Karpas-422 (cell line): ENCODE measurements around the gene RRAS. TPM values are rescaled to one million over a fixed set of nuclear protein-coding genes. Genes with fewer than 3 reads are reported as not detected.
A peak's percentile ranks its signal among the peaks of the same experiment; 100 is the strongest.

Experiments used
- DNase-seq: peaks from one replicate; pipeline ENCODE4 v3.0.0-alpha.2; 2015
- H2AFZ ChIP-seq: fragments of 200-600 bp; sonication (generic); 2 replicates; pipeline ENCODE4 v1.6.1; 2014; ENCODE audit warnings: antibody characterized with exemption, low read length, mixed read lengths
- H3K27ac ChIP-seq: fragments of 200-600 bp; sonication (generic); 2 replicates; pipeline ENCODE4 v1.5.1; 2014; ENCODE audit warnings: mild to moderate bottlenecking, low read length, moderate library complexity
- H3K27me3 ChIP-seq: fragments of 200-600 bp; sonication (generic); 2 replicates; pipeline ENCODE4 v1.6.1; 2014; ENCODE audit warnings: low read length, mixed read lengths
- H3K36me3 ChIP-seq: fragments of 200-600 bp; sonication (generic); 2 replicates; pipeline ENCODE4 v1.6.1; 2014; ENCODE audit warnings: low read length, mixed read lengths; ENCODE audit not compliant: insufficient read depth
- H3K4me1 ChIP-seq: fragments of 200-600 bp; sonication (generic); 2 replicates; pipeline ENCODE4 v1.6.1; 2014; ENCODE audit warnings: mild to moderate bottlenecking, low read length, mixed read lengths
- H3K4me2 ChIP-seq: fragments of 200-600 bp; sonication (generic); 2 replicates; pipeline ENCODE4 v1.6.1; 2014; ENCODE audit warnings: low read length, low read depth, mild to moderate bottlenecking; ENCODE audit not compliant: poor library complexity, severe bottlenecking
- H3K4me3 ChIP-seq: fragments of 200-600 bp; sonication (generic); 2 replicates; pipeline ENCODE4 v1.5.1; 2014; ENCODE audit warnings: mild to moderate bottlenecking, antibody characterized with exemption, low read length, mixed read lengths
- H3K79me2 ChIP-seq: fragments of 200-600 bp; sonication (generic); 2 replicates; pipeline ENCODE4 v1.6.1; 2014; ENCODE audit warnings: mild to moderate bottlenecking, low read length, mixed read lengths
- H3K9ac ChIP-seq: fragments of 200-600 bp; sonication (generic); 2 replicates; pipeline ENCODE4 v1.6.0; 2014; ENCODE audit warnings: low read length
- H3K9me2 ChIP-seq: fragments of 200-600 bp; sonication (generic), shearing (Covaris generic); replicated peaks from 2 replicates; pipeline ENCODE4 v1.6.0; 2014; ENCODE audit warnings: mild to moderate bottlenecking, low read length, moderate library complexity; ENCODE audit not compliant: insufficient read depth
- H3K9me3 ChIP-seq: fragments of 300-700, 200-600 bp; sonication (generic); 2 replicates; pipeline ENCODE4 v1.6.1; 2014; ENCODE audit warnings: low read length, mixed read lengths
- H4K20me1 ChIP-seq: fragments of 200-600 bp; sonication (generic); 2 replicates; pipeline ENCODE4 v1.6.1; 2014; ENCODE audit warnings: mild to moderate bottlenecking, antibody characterized with exemption, low read length, low read depth; ENCODE audit not compliant: insufficient read depth
- total RNA-seq: library from RNA; depleted of rRNA; stranded (reverse); fragments of >200 nt; shearing (Covaris generic); gene quantifications from 2 replicates; pipeline ENCODE4 v1.2.3, GENCODE V29; 2014; ENCODE audit warnings: low replicate concordance; rRNA removed

Gene RRAS
- total RNA-seq = 0.22 and 1.8 TPM in 2 replicates

- Histone ChIP-seq H3K4me1 (peaks cover 34% of the 10 kb centered on the region), H3K4me3 (peak within 1 kb of the TSS; percentile 86), H3K79me2 (peaks cover 32% of the 10 kb centered on the region), H3K4me2 (peak within 1 kb of the TSS; percentile 97), H3K9me2 (no peaks in the 10 kb centered on the region), H2AFZ (no peak within 1 kb of the TSS), H3K9ac (peak within 1 kb of the TSS; percentile 88), H4K20me1 (peaks cover 24% of the 10 kb centered on the region), H3K36me3 (no peaks in the 10 kb centered on the region; the same call in 1 of the 2 replicates), H3K27ac (peak within 1 kb of the TSS; percentile 83), H3K9me3 (no peaks in the 10 kb centered on the region), H3K27me3 (no peaks in the 10 kb centered on the region)
- peak; percentile 100 for DNase-seq
Measured at GRCh38 chr19:49640113-49640898, at the start of gene RRAS. RRAS (minus strand) TSS chr19:49640143; CDS start chr19:49640098, 45 bp downstream.

DNA sequence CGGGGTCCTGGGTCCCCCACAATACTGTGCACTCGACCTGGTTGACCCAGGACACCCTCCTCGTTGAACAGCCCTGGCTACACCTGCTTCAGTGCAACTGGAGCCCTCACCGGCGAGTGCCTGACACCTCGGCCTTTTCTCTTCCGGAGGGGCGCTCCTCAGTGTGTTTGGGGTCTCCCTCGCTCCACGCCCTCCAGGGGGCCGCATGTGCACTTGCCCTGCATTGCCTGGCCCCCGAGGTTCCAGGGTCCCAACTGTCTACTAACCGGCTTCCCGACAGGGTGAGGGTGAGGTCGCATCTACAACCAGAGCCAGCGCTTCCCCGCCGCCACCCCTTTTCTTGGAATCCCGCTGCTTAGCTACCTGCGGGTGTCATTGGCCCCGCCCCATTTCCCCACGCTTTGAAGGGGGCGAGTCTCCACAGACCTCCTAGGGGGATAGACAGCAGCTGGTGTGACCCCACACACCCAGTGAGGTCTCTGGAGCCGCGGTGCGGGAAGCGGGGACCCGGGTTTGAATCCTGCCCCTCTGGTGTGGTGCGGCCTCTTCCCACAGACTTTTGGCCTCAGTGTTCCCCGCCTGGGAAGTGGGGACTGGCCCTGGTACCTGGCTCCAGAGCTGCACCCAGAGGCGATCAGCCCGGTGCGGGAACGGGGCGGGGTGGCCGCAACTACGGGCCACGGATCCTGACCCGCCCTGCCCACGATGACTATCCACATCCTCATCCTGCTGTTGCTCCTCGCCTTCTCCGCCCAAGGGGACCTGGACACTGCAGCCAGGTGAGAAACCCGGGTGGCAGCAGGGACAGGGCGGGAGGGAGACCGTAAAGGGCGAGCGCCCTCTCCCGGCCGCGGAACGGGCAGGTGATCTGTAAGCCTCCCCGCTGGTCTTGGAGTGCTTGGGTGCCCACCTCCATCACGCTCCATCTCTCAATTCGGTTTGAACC lies 49.5 kb upstream of the RRAS start, which contains the start of gene ADM5:
ADM5 (plus strand) TSS at position 462 of the 946 bp plus-strand sequence; CDS start at position 706, 244 bp downstream.
- no peak within 1 kb of the TSS for H3K4me2 ChIP-seq
- peaks cover 18% of the 10 kb centered on the region for H3K36me3 ChIP-seq
- H3K4me1 ChIP-seq = no peaks in the 10 kb centered on the region
- H3K9me3 ChIP-seq = no peaks in the 10 kb centered on the region
- H3K9me2 ChIP-seq = no peaks in the 10 kb centered on the region
- no peaks in the 10 kb centered on the region for H3K27me3 ChIP-seq
- no peak within 1 kb of the TSS for H3K4me3 ChIP-seq
- no peaks in the 10 kb centered on the region; the same call in 1 of the 2 replicates for H3K79me2 ChIP-seq
- no peak within 1 kb of the TSS for H3K27ac ChIP-seq
- peaks cover 18% of the 10 kb centered on the region; the same call in 1 of the 2 replicates for H4K20me1 ChIP-seq
- DNase-seq = no peak
- no peak within 1 kb of the TSS for H2AFZ ChIP-seq
- no peak within 1 kb of the TSS for H3K9ac ChIP-seq

DNA sequence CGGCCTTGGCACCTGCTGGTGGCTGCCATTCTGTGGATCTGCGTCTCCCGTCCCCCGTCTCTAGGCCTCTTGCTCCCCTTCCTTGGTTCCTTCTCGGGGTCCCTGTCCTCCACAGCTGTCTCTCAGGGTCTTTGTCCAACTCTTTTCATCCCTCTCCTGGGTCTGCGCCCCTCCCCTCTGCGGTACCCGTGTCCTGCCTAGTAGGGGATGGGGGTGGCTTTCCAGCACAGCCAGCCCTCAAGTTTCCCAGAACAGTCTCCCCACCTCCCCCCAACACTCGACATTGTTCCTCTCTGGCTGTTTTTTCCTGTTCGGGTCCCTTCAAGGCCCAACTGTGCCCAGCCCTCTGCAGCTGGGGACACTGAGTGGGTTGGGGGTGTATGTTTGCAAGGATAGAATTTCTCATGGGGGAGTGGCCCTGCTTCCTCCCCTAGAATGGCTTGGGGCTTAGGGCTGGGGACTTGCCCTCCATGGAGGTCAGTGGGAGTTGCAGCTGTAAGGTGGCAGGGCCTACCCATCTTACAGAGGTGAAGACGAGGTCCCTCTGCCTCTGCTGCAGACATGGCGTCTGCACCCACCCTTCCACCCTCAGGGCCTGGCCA lies 48.7 kb upstream of the RRAS start:
- H4K20me1 ChIP-seq = peaks cover 25% of the 10 kb centered on the region; the same call in 1 of the 2 replicates
- H3K9ac ChIP-seq = no peak overlapping the region
- no peak for DNase-seq
- no peak overlapping the region for H3K4me2 ChIP-seq
- H3K27me3 ChIP-seq = no peaks in the 10 kb centered on the region
- no peaks in the 10 kb centered on the region; the same call in 1 of the 2 replicates for H3K79me2 ChIP-seq
- H3K9me3 ChIP-seq = no peaks in the 10 kb centered on the region
- no peak overlapping the region for H2AFZ ChIP-seq
- H3K36me3 ChIP-seq = peaks cover 24% of the 10 kb centered on the region
- no peak overlapping the region for H3K27ac ChIP-seq
- H3K4me1 ChIP-seq = no peaks in the 10 kb centered on the region
- H3K9me2 ChIP-seq = no peaks in the 10 kb centered on the region
- H3K4me3 ChIP-seq = no peak overlapping the region

DNA sequence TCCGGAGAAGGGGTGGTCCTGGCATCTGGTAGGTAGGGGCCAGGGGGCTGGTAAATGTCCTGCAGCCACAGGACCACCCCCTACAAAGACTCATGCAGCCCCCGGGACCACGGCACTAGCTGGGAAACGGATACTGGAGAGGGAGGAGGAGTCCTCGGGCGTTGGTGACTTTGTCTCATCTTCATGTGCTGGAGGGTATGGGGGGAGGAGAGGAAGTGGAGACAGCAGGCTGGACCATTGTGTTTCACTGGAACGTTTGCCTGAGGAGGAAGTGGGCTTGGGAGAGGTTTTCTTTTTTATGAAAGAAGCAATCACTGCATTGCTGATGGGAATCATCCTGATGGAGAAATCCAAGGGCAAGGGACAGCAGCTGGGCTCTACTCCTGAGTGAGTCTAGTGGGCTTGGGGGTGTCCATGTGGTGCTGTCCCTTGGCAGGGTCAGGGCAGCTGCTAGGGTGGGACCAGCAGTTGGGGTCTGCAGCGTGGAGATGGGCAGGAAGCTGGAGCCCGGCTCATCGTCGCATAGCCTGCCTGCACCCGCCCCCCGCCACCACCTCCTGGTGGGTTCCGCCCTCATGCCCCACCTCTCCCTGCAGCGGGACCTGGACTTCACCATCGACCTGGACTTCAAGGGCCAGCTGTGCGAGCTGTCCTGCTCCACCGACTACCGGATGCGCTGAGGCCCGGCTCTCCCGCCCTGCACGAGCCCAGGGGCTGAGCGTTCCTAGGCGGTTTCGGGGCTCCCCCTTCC lies 47.8 kb upstream of the RRAS start:
- no peak for DNase-seq
- Histone ChIP-seq H3K9ac (no peak overlapping the region), H4K20me1 (peaks cover 29% of the 10 kb centered on the region; the same call in 1 of the 2 replicates), H3K79me2 (no peaks in the 10 kb centered on the region; the same call in 1 of the 2 replicates), H3K4me3 (no peak overlapping the region), H2AFZ (no peak overlapping the region), H3K9me3 (no peaks in the 10 kb centered on the region), H3K36me3 (peaks cover 30% of the 10 kb centered on the region), H3K4me2 (no peak overlapping the region), H3K27me3 (no peaks in the 10 kb centered on the region), H3K4me1 (no peaks in the 10 kb centered on the region), H3K9me2 (no peaks in the 10 kb centered on the region), H3K27ac (no peak overlapping the region)

- H3K4me3 ChIP-seq = no peak overlapping the region
- no peak overlapping the region for H3K4me2 ChIP-seq
- no peak overlapping the region for H3K9ac ChIP-seq
- H3K9me3 ChIP-seq = no peaks in the 10 kb centered on the region
- no peaks in the 10 kb centered on the region for H3K4me1 ChIP-seq
- H3K79me2 ChIP-seq = peaks cover 4% of the 10 kb centered on the region
- peaks cover 35% of the 10 kb centered on the region for H3K36me3 ChIP-seq
- H3K27me3 ChIP-seq = no peaks in the 10 kb centered on the region
- peaks cover 30% of the 10 kb centered on the region for H4K20me1 ChIP-seq
- DNase-seq = no peak
- H3K27ac ChIP-seq = no peak overlapping the region
- H2AFZ ChIP-seq = no peak overlapping the region
- no peaks in the 10 kb centered on the region for H3K9me2 ChIP-seq
Measured at GRCh38 chr19:49687150-49687549, 47.2 kb upstream of the RRAS start.

DNA sequence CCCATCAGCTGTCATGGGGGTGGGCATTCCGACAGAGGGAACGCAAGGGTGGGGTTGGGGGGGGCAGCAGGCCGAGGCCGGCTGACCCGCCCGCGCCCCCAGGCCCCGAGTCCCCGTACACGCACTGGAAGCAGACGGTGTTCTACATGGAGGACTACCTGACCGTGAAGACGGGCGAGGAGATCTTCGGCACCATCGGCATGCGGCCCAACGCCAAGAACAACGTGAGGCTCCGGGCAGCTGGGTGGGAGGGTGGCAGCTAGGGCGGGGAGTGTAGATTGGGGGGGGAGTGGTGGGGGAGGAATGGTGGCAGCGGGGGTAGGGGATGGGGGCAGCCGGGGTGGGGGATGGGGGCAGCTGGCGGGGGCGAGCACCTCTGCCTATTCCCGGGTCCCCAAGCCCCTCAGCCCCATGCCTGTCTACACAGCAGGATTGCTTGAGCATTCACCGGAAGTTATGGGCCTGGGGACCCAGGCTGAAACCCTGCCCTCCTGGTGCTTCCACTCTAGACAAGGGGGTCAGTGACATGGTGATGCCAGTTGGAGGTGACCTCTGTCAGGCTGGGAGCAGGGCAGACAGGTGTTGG lies 46.7 kb upstream of the RRAS start:
- Histone ChIP-seq H3K4me2 (no peak overlapping the region), H2AFZ (no peak overlapping the region), H3K9ac (no peak overlapping the region), H3K27ac (no peak overlapping the region), H3K4me3 (no peak overlapping the region), H3K79me2 (peaks cover 9% of the 10 kb centered on the region), H3K27me3 (no peaks in the 10 kb centered on the region), H4K20me1 (peaks cover 35% of the 10 kb centered on the region), H3K4me1 (no peaks in the 10 kb centered on the region), H3K9me3 (no peaks in the 10 kb centered on the region), H3K9me2 (no peaks in the 10 kb centered on the region), H3K36me3 (peaks cover 40% of the 10 kb centered on the region)
- no peak for DNase-seq

- Histone ChIP-seq H3K27ac (no peak overlapping the region), H3K4me2 (no peak overlapping the region), H3K79me2 (peaks cover 14% of the 10 kb centered on the region), H3K9me2 (no peaks in the 10 kb centered on the region), H3K4me1 (peaks cover 3% of the 10 kb centered on the region), H4K20me1 (peaks cover 40% of the 10 kb centered on the region), H3K27me3 (no peaks in the 10 kb centered on the region), H2AFZ (no peak overlapping the region), H3K4me3 (no peak overlapping the region), H3K9ac (no peak overlapping the region), H3K36me3 (peaks cover 45% of the 10 kb centered on the region), H3K9me3 (no peaks in the 10 kb centered on the region)
- no peak for DNase-seq
Measured at GRCh38 chr19:49685845-49686332, 45.9 kb upstream of the RRAS start.
